ENCODE data around the gene CEMIP2. TPM values are rescaled to one million over a fixed set of nuclear protein-coding genes. Genes with fewer than 3 reads are reported as not detected.
A peak's percentile ranks its signal among the peaks of the same experiment; 100 is the strongest.

Gene CEMIP2
- total and polyA plus RNA-seq, 2 of the 13 experiments (the other 11 are each of a cell fraction or from before 2014, with no cell fraction given) = 94.3 to 128 TPM

- TF ChIP-seq SOX13 (IDR thresholded peaks at IDR 0.05) (peak; percentile 54; the same call in 1 of the 2 replicates), SOX13 (CRISPR knock-in tag; conservative IDR thresholded peaks at IDR 0.05 in 1 of 2, IDR thresholded peaks at IDR 0.05 in 1 of 2) (peak in 1 of 2 experiments; percentile 92; a peak in 2 of 4 replicates), ATF7-NPFF (CRISPR knock-in tag; IDR thresholded peaks at IDR 0.05; ENCODE audit: low read depth) (no peak), KDM6A (CRISPR knock-in tag; IDR thresholded peaks at IDR 0.05; ENCODE audit: low read depth) (peak; percentile 61; the same call in 1 of the 2 replicates), NCOA2 (CRISPR knock-in tag; IDR thresholded peaks at IDR 0.05) (peak; percentile 82), ZMYM3 (CRISPR knock-in tag; IDR thresholded peaks at IDR 0.05) (no peak), KMT2A (CRISPR knock-in tag; IDR thresholded peaks at IDR 0.05) (no peak), STAG1 (CRISPR knock-in tag; IDR thresholded peaks at IDR 0.05) (no peak), MXD1 (CRISPR knock-in tag; IDR thresholded peaks at IDR 0.05) (no peak), SALL2 (CRISPR knock-in tag; IDR thresholded peaks at IDR 0.05) (no peak), HDAC6 (IDR thresholded peaks at IDR 0.05; ENCODE audit: low read depth, low read length) (no peak), ZBTB20 (CRISPR knock-in tag; IDR thresholded peaks at IDR 0.05; ENCODE audit: borderline replicate concordance, low read depth) (no peak), FUBP1 (CRISPR knock-in tag; IDR thresholded peaks at IDR 0.05; ENCODE audit: borderline replicate concordance) (no peak), ADNP (CRISPR knock-in tag; IDR thresholded peaks at IDR 0.05) (no peak), NFKBIZ (CRISPR knock-in tag; IDR thresholded peaks at IDR 0.05) (no peak), ZXDC (CRISPR knock-in tag; IDR thresholded peaks at IDR 0.05) (no peak)
- TF ChIP-seq, protein P1, sequence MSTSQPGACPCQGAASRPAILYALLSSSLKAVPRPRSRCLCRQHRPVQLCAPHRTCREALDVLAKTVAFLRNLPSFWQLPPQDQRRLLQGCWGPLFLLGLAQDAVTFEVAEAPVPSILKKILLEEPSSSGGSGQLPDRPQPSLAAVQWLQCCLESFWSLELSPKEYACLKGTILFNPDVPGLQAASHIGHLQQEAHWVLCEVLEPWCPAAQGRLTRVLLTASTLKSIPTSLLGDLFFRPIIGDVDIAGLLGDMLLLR (CRISPR knock-in tag; IDR thresholded peaks at IDR 0.05) = no peak
- TF ChIP-seq, protein P2, sequence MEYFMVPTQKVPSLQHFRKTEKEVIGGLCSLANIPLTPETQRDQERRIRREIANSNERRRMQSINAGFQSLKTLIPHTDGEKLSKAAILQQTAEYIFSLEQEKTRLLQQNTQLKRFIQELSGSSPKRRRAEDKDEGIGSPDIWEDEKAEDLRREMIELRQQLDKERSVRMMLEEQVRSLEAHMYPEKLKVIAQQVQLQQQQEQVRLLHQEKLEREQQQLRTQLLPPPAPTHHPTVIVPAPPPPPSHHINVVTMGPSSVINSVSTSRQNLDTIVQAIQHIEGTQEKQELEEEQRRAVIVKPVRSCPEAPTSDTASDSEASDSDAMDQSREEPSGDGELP (IDR thresholded peaks at IDR 0.05; ENCODE audit: borderline replicate concordance, low read depth) = peak; percentile 90
- TF ChIP-seq, protein P3, sequence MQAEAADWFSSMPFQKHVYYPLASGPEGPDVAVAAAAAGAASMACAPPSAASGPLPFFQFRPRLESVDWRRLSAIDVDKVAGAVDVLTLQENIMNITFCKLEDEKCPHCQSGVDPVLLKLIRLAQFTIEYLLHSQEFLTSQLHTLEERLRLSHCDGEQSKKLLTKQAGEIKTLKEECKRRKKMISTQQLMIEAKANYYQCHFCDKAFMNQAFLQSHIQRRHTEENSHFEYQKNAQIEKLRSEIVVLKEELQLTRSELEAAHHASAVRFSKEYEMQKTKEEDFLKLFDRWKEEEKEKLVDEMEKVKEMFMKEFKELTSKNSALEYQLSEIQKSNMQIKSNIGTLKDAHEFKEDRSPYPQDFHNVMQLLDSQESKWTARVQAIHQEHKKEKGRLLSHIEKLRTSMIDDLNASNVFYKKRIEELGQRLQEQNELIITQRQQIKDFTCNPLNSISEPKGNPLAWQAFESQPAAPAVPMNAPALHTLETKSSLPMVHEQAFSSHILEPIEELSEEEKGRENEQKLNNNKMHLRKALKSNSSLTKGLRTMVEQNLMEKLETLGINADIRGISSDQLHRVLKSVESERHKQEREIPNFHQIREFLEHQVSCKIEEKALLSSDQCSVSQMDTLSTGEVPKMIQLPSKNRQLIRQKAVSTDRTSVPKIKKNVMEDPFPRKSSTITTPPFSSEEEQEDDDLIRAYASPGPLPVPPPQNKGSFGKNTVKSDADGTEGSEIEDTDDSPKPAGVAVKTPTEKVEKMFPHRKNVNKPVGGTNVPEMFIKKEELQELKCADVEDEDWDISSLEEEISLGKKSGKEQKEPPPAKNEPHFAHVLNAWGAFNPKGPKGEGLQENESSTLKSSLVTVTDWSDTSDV (CRISPR knock-in tag; IDR thresholded peaks at IDR 0.05) = no peak
- TF ChIP-seq, protein P4, sequence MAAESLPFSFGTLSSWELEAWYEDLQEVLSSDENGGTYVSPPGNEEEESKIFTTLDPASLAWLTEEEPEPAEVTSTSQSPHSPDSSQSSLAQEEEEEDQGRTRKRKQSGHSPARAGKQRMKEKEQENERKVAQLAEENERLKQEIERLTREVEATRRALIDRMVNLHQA (CRISPR knock-in tag; IDR thresholded peaks at IDR 0.05) = no peak
These were observed 9.5 kb downstream of the CEMIP2 start (continued) for GRCh38 chr9:71758785-71759184.
